ENCODE results near the gene NHSL2. TPM values are rescaled to one million over a fixed set of nuclear protein-coding genes. Genes with fewer than 3 reads are reported as not detected.

The NHSL2 gene
- total RNA-seq, 2 experiments from 2014 or later = 0.58 to 0.88 TPM

GRCh38 chrX:72143609-72143907 is 232.9 kb downstream of the NHSL2 start:
- H3K27ac Mint-ChIP-seq = no peak overlapping the region
- ChIA-PET CTCF (no interaction called here), POLR2A (interaction anchor here (1.5 kb wide), 1 partner anchor 123 kb away, joined by 4 read pairs; no protein-coding TSS in a partner anchor)
- peaks cover 4% of the 10 kb centered on the region for H3K27me3 Mint-ChIP-seq
- no peaks in the 10 kb centered on the region for H3K9me3 Mint-ChIP-seq
- H3K36me3 Mint-ChIP-seq (ENCODE audit: low read depth) = no peaks in the 10 kb centered on the region
- H3K4me1 Mint-ChIP-seq (ENCODE audit: low read depth) = peaks cover 27% of the 10 kb centered on the region
- no peak for DNase-seq
- intact Hi-C loops (cut with micrococcal nuclease) = no loop called here
- TF ChIP-seq, protein P1, sequence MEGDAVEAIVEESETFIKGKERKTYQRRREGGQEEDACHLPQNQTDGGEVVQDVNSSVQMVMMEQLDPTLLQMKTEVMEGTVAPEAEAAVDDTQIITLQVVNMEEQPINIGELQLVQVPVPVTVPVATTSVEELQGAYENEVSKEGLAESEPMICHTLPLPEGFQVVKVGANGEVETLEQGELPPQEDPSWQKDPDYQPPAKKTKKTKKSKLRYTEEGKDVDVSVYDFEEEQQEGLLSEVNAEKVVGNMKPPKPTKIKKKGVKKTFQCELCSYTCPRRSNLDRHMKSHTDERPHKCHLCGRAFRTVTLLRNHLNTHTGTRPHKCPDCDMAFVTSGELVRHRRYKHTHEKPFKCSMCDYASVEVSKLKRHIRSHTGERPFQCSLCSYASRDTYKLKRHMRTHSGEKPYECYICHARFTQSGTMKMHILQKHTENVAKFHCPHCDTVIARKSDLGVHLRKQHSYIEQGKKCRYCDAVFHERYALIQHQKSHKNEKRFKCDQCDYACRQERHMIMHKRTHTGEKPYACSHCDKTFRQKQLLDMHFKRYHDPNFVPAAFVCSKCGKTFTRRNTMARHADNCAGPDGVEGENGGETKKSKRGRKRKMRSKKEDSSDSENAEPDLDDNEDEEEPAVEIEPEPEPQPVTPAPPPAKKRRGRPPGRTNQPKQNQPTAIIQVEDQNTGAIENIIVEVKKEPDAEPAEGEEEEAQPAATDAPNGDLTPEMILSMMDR (IDR thresholded peaks at IDR 0.05) = no peak
- H3K4me3 Mint-ChIP-seq = no peak overlapping the region
- no peak for ATAC-seq

GRCh38 chrX:72145181-72145580 is 234.5 kb downstream of the NHSL2 start:
- peaks cover 27% of the 10 kb centered on the region for H3K4me1 Mint-ChIP-seq (ENCODE audit: low read depth)
- TF ChIP-seq, protein P1 (IDR thresholded peaks at IDR 0.05) = no peak
- intact Hi-C loops (cut with micrococcal nuclease) = no loop called here
- no peak overlapping the region for H3K4me3 Mint-ChIP-seq
- DNase-seq = no peak
- no peak for ATAC-seq
- H3K9me3 Mint-ChIP-seq = no peaks in the 10 kb centered on the region
- peaks cover 4% of the 10 kb centered on the region for H3K27me3 Mint-ChIP-seq
- ChIA-PET CTCF (no interaction called here), POLR2A (no interaction called here)
- H3K36me3 Mint-ChIP-seq (ENCODE audit: low read depth) = no peaks in the 10 kb centered on the region
- H3K27ac Mint-ChIP-seq = no peak overlapping the region

GRCh38 chrX:72146527-72146926 is 235.9 kb downstream of the NHSL2 start:
- Mint-ChIP-seq H3K4me1 (ENCODE audit: low read depth) (peaks cover 23% of the 10 kb centered on the region), H3K27ac (no peak overlapping the region), H3K4me3 (no peak overlapping the region), H3K36me3 (ENCODE audit: low read depth) (no peaks in the 10 kb centered on the region), H3K27me3 (no peaks in the 10 kb centered on the region), H3K9me3 (no peaks in the 10 kb centered on the region)
- ChIA-PET POLR2A (no interaction called here), CTCF (no interaction called here)
- DNase-seq (no peak), ATAC-seq (no peak)
- TF ChIP-seq, protein P1 (IDR thresholded peaks at IDR 0.05) = no peak
- intact Hi-C loops (cut with micrococcal nuclease) = no loop called here

DNA sequence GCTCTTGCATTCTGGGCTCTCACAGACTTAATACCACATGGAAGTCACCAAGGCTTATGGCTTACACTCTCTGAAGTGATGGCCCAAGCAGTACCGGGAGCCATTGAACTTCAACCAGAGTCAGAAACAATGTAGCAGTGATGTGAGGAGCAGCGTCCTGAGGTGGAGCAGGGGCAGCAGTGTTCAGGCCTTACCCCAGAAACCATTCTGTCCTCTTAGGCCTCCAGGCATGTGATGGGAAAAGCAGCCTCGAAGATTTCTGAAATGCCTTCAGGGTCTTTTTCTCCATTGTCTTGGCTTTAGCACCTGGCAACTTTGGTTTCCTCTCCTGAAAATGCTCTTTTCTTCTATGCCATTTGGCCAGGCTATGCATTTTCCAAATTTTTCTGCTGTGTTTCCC is 248.1 kb downstream of the NHSL2 start:
- TF ChIP-seq, protein P1 (IDR thresholded peaks at IDR 0.05) = no peak
- H3K4me1 Mint-ChIP-seq (ENCODE audit: low read depth) = no peaks in the 10 kb centered on the region
- DNase-seq = no peak
- H3K4me3 Mint-ChIP-seq = no peak overlapping the region
- no peaks in the 10 kb centered on the region for H3K9me3 Mint-ChIP-seq
- H3K27me3 Mint-ChIP-seq = no peaks in the 10 kb centered on the region
- H3K36me3 Mint-ChIP-seq (ENCODE audit: low read depth) = no peaks in the 10 kb centered on the region
- POLR2A ChIA-PET = no interaction called here
- CTCF ChIA-PET = no interaction called here
- no peak for ATAC-seq
- intact Hi-C loops (cut with micrococcal nuclease) = no loop called here
- H3K27ac Mint-ChIP-seq = no peak overlapping the region

DNA sequence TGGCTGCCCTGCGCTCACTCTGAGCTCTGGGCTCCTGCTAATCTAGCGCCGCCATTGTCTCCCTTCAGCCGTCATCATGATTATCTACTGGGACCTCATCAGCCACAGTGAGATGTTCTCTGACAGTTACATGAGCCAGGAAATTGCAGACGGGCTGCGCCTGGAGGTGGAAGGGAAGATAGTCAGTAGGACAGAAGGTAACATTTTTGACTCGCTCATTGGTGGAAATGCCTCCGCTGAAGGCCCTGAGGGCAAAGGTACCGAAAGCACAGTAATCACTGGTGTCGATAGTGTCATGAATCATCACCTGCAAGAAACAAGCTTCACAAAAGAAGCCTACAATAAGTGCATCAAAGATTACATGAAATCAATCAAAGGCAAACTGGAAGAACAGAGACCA is 249.1 kb downstream of the NHSL2 start:
- Mint-ChIP-seq H3K4me3 (no peak overlapping the region), H3K4me1 (ENCODE audit: low read depth) (no peaks in the 10 kb centered on the region), H3K27me3 (no peaks in the 10 kb centered on the region), H3K36me3 (ENCODE audit: low read depth) (no peaks in the 10 kb centered on the region), H3K27ac (no peak overlapping the region), H3K9me3 (no peaks in the 10 kb centered on the region)
- DNase-seq = no peak
- CTCF ChIA-PET = no interaction called here
- TF ChIP-seq, protein P1 (IDR thresholded peaks at IDR 0.05) = no peak
- intact Hi-C loops (cut with micrococcal nuclease) = loop anchor here (10.0 kb wide), 1 partner anchor 55 kb away; no protein-coding TSS in a partner anchor
- POLR2A ChIA-PET = no interaction called here
- ATAC-seq = no peak
